OCI-LY3 (cell line): ENCODE results near the gene ZNF57.

ENCODE experiments used
- EZH2phosphoT487 ChIP-seq: fragments of 200-600 bp; shearing (Covaris generic); IDR thresholded peaks from 2 replicates; pipeline ENCODE4 v1.6.1; 2018; ENCODE audit warnings: antibody characterized with exemption, mixed run types, low read depth
- TF ChIP-seq, protein P1 (sequence below): fragments of 200-600, 300-600 bp; sonication (generic); IDR thresholded peaks from 2 replicates; pipeline ENCODE4 v1.5.1; 2014; ENCODE audit warnings: antibody characterized with exemption, low read length, low read depth

DNA sequence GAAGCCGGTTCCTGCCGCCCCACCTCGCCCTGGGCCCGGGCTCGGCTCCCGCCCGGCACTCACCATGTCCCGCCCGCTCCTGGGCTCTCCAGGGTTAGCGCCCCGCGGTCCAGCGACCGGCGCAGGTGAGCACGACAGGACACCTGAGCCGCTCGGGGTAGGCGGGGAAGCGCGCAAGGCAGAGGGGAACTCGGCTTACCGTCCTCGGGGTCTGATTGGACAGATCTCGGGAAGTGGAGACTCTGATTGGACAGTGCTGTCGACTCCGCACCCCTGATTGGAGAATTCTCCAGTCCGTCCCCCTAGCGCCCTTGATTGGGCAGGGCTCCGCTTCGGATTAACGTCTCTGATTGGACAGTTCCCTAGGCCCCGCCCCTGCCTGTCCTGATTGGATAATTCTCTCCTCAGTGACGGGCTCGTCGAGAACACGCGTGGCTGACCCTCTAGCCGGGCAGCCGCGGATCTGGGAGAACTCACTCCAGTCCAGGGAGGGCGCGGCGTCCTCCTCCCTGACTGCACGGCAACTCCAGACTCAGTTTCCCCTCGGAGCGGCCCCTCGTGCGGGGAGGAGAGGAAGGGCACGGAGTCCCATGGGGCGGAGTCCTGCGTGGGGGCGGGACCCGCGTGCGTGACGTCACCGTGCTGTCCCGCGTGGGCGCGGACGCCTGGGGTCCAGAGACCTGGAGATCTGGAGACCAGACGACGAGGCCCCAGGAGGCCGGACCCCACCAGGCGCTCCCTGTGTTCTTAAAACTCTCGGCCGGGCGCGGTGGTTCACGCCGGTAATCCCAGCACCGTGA lies 44.2 kb downstream of the ZNF57 start, which contains the start of gene ZNF77:
- TF ChIP-seq, protein P1, sequence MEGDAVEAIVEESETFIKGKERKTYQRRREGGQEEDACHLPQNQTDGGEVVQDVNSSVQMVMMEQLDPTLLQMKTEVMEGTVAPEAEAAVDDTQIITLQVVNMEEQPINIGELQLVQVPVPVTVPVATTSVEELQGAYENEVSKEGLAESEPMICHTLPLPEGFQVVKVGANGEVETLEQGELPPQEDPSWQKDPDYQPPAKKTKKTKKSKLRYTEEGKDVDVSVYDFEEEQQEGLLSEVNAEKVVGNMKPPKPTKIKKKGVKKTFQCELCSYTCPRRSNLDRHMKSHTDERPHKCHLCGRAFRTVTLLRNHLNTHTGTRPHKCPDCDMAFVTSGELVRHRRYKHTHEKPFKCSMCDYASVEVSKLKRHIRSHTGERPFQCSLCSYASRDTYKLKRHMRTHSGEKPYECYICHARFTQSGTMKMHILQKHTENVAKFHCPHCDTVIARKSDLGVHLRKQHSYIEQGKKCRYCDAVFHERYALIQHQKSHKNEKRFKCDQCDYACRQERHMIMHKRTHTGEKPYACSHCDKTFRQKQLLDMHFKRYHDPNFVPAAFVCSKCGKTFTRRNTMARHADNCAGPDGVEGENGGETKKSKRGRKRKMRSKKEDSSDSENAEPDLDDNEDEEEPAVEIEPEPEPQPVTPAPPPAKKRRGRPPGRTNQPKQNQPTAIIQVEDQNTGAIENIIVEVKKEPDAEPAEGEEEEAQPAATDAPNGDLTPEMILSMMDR, result no peak
- TF ChIP-seq EZH2phosphoT487, result no peak
